Stimulated activated naive CD4-positive, alpha-beta T cell (primary cell): ENCODE results near the gene P4HB.

Experiments
- DNase-seq, 6 experiments: peaks; one replicate each; lab custom pipeline; 2025; lab: John Stamatoyannopoulos, UW

The P4HB gene

DNA sequence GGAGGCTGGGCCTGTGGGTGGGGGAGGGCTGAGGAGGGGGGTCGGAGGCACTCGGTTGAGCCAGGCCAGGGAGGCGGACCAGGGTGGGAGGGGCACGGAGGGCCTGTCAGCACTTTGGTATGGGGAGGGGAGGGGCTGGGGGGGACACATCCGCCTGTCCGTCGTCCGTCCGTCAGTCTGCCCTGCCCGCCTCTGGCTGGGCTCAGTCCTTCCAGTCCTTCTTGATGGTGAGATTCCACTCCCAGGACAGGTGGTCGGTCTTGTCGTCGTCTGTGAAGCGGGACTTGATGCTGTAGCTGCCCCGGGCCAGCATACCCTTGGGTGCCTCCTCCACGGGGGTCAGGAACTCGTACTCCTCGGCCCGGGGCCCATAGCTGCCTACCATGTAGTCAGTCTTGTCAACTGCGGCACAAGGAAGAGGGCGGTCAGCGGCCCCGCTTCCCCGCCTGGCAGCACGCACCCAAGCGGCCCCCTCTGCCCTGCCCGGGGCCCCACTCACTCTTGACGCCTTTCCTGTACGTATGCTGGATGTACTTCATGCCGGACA is 8.4 kb upstream of the P4HB start:
- peak in 2 of 6 experiments; percentile 17 to 29 for DNase-seq

- DNase-seq, result peak in 1 of 6 experiments; percentile 42
These were observed 7.8 kb upstream of the P4HB start for GRCh38 chr17:81867991-81868673.

DNA sequence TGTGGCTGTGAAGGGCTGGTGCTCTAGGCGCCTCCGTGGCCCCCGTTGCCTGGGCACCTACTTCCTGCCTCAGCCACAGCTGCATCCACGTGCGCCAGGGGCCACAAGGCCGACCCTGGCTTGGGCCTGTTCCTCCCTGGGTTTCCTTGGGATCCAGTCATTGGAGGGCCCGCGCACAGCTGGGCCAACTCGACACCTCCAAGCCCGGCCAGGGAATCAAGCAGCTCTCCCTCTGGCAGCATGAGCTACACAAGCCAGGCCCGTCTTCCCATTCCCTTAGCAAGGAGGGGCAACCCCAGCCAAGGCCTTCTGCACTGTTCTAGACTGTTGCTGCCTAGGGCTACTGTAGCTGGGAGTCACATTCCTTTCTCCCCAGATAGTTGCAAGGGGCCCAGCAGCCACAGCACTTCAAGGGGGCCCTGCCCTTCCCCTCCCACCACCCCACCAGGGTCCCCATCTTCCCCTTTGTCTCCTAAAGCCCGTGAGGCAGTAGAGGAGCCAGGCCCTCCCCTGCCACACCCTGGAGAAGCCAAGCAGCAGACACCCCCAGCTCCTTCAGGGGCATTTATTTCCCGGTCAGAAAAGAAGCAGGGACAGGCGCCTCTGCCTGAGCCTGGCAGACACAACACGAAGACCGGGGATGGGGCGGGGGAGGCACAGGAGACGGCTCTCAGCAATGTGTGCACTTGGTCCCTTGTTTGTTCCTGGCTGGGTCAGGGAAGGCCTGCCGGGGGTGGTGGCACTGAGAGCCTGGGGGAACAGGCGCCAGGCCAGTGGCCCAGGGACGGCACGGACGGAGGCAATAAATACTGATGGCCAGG is 7.0 kb upstream of the P4HB start:
- peak in 3 of 6 experiments; percentile 28 to 45 (median 34) for DNase-seq

DNA sequence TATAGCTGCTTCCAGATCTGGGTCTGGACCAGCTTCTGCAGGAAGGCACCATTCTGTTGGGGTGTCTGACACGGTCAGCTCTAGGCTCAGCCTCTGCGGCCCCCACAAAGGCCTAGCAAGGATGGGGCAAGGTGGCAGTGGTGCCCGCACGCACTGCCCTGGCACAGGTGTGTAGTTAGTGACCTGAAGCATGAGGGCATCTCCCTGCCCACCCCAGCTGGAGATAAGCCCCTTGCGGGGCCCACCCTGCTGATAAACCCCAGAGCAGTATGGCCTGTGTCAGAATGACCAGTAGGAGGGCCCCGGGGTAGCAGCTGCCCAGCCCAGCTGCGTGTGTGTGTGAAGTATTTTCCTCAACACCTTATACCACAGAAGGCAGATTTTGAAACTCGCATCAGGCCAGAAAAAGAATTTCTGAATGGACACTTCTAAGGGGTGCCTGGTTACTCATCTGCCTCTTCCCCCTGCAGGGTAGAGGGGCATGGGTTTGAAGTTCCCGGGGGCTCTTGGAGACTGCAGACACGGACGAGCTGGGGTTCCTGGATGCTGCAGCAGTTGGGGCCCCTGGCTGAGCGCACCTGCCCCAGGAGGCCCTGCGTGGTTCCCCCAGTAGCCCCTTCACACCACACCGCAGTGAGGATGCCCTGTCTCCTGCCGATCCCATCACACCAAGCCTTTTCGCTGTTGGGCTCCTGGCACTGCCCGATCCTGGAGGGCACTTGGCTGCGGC is 6.3 kb upstream of the P4HB start:
- DNase-seq, result peak in 2 of 6 experiments; percentile 32 to 45

- peak in 1 of 6 experiments; percentile 34 for DNase-seq
These were observed 5.6 kb upstream of the P4HB start for GRCh38 chr17:81865733-81866439.

DNA sequence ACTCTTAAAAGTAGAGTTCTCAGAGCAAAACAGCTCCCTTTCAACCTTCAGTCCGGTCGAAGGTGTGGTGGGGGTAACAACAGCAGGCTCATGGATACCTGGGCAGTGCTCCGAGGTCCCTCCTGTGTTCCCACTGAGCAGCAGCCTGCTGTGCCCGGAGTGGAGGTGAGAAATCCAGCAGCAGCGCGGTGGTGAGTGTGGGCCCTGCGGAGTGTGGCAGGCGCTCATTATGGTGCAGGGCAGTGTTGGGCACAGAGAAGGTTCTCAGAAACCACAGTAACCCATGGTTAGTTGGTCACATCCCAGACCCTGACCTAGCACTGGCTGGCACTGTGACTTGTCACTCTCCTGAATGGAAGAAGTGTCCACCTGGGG is 5.0 kb upstream of the P4HB start:
- peak in 1 of 6 experiments; percentile 13 for DNase-seq

- no peak for DNase-seq
These were observed 3.8 kb upstream of the P4HB start for GRCh38 chr17:81863833-81864768.

- no peak for DNase-seq
These were observed 2.9 kb upstream of the P4HB start for GRCh38 chr17:81863123-81863675.

- DNase-seq, result peak; percentile 98 to 100 (median 99)
These were observed 627 bp upstream of the P4HB start for GRCh38 chr17:81860756-81861568.

- no peak for DNase-seq
These were observed 1.1 kb downstream of the P4HB start for GRCh38 chr17:81858967-81859905.

DNA sequence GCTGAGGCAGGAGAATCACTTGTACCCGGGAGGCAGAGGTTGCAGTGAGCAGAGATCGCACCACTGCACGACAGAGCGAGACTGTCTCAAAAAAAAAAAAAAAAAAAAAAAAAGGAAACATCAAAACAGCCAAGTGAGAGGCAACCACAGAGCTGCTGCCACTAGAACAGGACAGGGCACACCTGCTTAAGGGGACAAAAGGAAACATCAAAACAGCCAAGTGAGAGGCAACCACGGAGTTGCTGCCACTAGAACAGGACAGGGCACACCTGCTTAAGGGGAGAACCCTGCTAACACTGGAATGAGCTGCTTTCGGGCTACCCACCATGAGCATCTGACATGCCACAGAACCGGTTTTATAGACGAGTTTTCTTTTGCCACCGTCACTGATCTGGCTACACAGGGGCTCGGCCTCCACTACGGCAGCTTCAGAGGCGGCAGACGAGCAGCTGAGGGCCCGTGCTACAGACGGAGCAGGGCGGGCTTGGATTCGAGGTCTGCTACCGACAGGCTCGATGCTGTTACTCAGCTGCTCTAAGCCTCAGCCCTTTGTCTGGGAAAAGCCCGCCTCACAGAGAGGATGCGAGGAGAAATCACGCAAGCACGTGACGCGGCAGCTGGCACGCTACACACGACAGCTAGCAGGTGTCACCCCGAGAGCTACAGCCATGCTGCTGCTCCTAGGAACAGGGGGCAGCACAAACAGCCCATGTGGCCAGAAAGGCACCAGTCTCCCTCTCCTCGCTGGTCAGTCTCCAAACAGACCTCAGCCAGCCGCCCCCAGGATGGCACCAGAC is 2.0 kb downstream of the P4HB start:
- DNase-seq, result no peak

DNA sequence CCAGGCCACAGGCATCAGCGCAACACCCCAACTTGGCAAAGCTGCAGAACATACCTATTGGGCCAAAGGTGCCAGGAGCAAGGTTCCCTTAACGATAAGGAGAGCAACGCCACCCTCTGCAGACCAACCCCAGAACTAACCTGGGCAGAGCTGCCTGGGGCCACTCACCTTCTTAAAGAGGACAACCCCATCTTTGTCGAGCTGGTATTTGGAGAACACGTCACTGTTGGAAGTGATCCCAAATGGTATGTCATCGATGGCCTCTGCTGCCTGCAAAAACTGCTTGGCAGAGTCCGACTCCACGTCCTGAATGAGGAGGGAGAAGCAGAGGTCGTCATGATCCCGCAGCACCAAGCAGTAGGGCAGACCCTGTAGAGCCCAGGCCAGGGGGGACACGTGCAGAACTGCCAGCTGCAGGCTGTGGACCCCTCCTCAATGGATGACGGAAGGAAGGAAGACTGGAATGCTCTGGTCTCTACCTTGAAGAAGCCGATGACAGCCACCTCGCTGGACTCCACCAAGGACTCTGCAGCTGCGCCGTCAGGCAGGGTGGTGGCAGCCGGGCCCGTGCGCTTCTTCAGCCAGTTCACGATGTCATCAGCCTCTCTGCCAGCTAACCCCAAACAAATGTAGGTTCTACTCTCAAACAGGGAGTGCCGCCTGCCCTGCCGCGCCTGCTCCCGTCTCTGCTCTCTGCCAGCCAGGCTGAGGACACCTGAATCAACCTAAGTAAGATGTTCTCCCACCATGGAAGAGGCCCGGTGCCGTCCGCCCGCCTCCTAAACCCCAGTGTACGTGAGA is 5.2 kb downstream of the P4HB start:
- no peak for DNase-seq

DNA sequence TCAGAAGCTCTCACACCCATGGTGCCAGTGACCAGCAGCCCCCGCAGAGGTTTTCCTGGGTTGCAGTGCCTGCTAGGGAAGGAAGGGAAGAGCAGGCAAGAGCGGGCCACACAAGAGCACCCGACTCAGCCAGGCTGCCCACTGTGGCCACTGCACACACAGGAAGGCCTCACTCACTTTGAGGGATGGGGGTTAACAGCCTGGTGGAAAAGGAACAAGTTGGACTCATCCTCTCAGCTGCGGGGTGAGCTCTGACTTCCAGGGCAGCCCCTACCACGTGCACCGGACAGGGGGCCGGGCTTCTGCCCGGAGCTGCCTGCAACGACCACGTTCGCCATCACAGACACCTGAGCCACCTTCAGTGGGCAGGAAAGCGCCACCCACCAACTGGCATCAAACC is 8.1 kb downstream of the P4HB start:
- no peak for DNase-seq

DNA sequence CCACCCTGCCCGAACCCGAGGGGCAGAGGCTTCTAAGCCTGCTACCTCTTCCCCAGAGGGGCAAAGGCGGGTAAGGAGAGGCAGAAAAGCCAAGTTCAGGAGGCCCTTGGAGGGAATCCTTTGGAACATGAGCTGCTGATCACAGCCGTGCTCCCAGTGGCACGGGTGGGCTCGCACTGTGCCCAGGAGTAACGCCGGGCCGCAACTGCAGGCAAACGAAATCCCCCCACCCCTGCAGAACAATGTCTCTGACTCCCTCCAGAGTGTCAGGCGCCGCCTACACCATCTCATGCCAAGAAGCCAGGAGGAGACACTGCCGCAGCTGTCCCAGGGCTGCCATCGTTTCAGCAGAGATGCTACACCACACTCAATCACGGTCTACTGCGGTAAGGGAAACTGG is 8.9 kb downstream of the P4HB start:
- no peak for DNase-seq

GRCh38 chr17:81849457-81849856 is 10.9 kb downstream of the P4HB start:
- no peak for DNase-seq
